Gastrocnemius medialis (tissue), 4 donors: ENCODE data around the gene KRT15. TPM values are rescaled to one million over a fixed set of nuclear protein-coding genes. Genes with fewer than 3 reads are reported as not detected.

Experiments
- ATAC-seq, 2 donors: fragments of 150-250 bp; one replicate each; pipeline ENCODE4 v1.9.1; 2016
- DNase-seq, 2 donors: peaks; one replicate each; pipeline ENCODE4 v3.0.0-alpha.2; 2019
- H3K27ac ChIP-seq, 4 donors: fragments of 200-600 bp; sonication (generic); 1 replicate in 1 of 4; 2 replicates in 3 of 4; pipeline ENCODE4 v1.5.1; 2016 to 2018; ENCODE audit warnings: mild to moderate bottlenecking in 2 of 4, moderate library complexity in 1 of 4
- H3K27me3 ChIP-seq, 3 donors: fragments of 200-600 bp; sonication (generic) in 2 of 3; 1 replicate in 1 of 3; 2 replicates in 2 of 3; pipeline versions ENCODE4 v1.5.1 to v1.6.0; 2016 to 2019; ENCODE audit warnings: mild to moderate bottlenecking in 1 of 3, moderate library complexity in 1 of 3
- H3K36me3 ChIP-seq, 2 donors: fragments of 200-600 bp; sonication (generic) in 1 of 2; one replicate each; pipeline ENCODE4 v1.5.1; 2017 to 2018
- H3K4me1 ChIP-seq, 2 donors: fragments of 200-600 bp; sonication (generic) in 1 of 2; one replicate each; pipeline ENCODE4 v1.5.1; 2016 to 2017; ENCODE audit warnings: mild to moderate bottlenecking in 2 of 2
- H3K4me3 ChIP-seq, 4 donors: fragments of 200-600 bp; sonication (generic) in 3 of 4; 1 replicate in 1 of 4; 2 replicates in 3 of 4; pipeline ENCODE4 v1.5.1; 2016 to 2019; ENCODE audit warnings: mild to moderate bottlenecking in 2 of 4
- H3K9me3 ChIP-seq, 3 donors: fragments of 200-600 bp; sonication (generic) in 2 of 3; 1 replicate in 1 of 3; 2 replicates in 2 of 3; pipeline ENCODE4 v1.5.1; 2016 to 2019
- POLR2A ChIP-seq, 2 donors: fragments of 450-650 bp; IDR thresholded peaks; one replicate each; pipeline ENCODE4 v1.6.1; 2017; ENCODE audit warnings: antibody characterized with exemption in 2 of 2, mild to moderate bottlenecking in 2 of 2, moderate library complexity in 2 of 2
- in situ Hi-C, 4 donors: fragments of 200-750 bp; cut with MboI; loops; one replicate each; pipeline versions ENCODE4 v1.15.0 to v1.8.0; 2017; ENCODE audit warnings: low sequenced_read_pairs in 4 of 4
- intact Hi-C: fragments of 100-400 bp; cut with DNase I; formaldehyde crosslinking; loops from one replicate; pipeline ENCODE4 v1.15.1; 2023; ENCODE audit warnings: low total_unique reads
- total RNA-seq, 4 donors: library from RNA; depleted of rRNA; stranded (reverse); fragments of >200 nt; gene quantifications; one replicate each; pipeline versions ENCODE4 v1.1.0 to v1.2.3, GENCODE V29; 2016
- TF ChIP-seq, protein P1 (sequence below), 5 experiments: fragments of 450-650 bp in 3 of 5; fragments of 200-600 bp in 2 of 5; sonication (generic) in 2 of 5; IDR thresholded peaks in 4 of 5; conservative IDR thresholded peaks in 1 of 5; 1 replicate in 4 of 5; 2 replicates in 1 of 5; pipeline ENCODE4 v1.5.1; 2016 to 2019; ENCODE audit warnings: antibody characterized with exemption in 5 of 5, mild to moderate bottlenecking in 3 of 5, moderate library complexity in 3 of 5

Gene KRT15
- total RNA-seq, 4 donors from 2014 or later, result not detected

DNA sequence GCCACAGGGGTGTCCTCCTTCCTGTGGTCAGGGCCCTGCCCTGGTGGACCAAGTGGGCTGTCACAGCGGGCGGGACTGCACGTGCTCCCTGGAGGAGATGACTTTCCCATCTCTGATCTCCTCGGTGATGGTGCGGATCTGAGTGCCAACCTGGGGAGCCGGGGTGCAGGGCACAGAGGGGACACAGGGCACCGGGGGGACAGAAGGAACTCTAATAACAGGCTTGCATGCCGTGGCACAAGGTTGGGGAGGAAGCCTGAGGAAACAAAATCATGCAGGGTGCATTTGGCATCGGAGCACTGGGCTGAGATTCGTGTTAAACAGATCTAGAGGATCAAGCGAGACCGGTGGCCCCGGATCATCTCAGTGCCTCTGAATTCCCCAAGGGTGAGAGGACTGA is 32.4 kb downstream of the KRT15 start:
- intact Hi-C loops, result no loop called here
- no peak for ATAC-seq
- in situ Hi-C loops, result loop anchor here in 2 of 4 donors (10.0 to 25.0 kb wide), 2 partner anchors 58 to 574 kb away; no protein-coding TSS in a partner anchor
- no peak for DNase-seq
- Histone ChIP-seq H3K9me3 (no peaks in the 10 kb centered on the region), H3K27me3 (no peaks in the 10 kb centered on the region), H3K4me3 (no peak overlapping the region), H3K4me1 (no peaks in the 10 kb centered on the region), H3K27ac (no peak overlapping the region), H3K36me3 (no peaks in the 10 kb centered on the region)
- TF ChIP-seq POLR2A (IDR thresholded peaks at IDR 0.05), result no peak
- TF ChIP-seq, protein P1, sequence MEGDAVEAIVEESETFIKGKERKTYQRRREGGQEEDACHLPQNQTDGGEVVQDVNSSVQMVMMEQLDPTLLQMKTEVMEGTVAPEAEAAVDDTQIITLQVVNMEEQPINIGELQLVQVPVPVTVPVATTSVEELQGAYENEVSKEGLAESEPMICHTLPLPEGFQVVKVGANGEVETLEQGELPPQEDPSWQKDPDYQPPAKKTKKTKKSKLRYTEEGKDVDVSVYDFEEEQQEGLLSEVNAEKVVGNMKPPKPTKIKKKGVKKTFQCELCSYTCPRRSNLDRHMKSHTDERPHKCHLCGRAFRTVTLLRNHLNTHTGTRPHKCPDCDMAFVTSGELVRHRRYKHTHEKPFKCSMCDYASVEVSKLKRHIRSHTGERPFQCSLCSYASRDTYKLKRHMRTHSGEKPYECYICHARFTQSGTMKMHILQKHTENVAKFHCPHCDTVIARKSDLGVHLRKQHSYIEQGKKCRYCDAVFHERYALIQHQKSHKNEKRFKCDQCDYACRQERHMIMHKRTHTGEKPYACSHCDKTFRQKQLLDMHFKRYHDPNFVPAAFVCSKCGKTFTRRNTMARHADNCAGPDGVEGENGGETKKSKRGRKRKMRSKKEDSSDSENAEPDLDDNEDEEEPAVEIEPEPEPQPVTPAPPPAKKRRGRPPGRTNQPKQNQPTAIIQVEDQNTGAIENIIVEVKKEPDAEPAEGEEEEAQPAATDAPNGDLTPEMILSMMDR (IDR thresholded peaks at IDR 0.05 in 4 of 5, conservative IDR thresholded peaks at IDR 0.05 in 1 of 5), result no peak

DNA sequence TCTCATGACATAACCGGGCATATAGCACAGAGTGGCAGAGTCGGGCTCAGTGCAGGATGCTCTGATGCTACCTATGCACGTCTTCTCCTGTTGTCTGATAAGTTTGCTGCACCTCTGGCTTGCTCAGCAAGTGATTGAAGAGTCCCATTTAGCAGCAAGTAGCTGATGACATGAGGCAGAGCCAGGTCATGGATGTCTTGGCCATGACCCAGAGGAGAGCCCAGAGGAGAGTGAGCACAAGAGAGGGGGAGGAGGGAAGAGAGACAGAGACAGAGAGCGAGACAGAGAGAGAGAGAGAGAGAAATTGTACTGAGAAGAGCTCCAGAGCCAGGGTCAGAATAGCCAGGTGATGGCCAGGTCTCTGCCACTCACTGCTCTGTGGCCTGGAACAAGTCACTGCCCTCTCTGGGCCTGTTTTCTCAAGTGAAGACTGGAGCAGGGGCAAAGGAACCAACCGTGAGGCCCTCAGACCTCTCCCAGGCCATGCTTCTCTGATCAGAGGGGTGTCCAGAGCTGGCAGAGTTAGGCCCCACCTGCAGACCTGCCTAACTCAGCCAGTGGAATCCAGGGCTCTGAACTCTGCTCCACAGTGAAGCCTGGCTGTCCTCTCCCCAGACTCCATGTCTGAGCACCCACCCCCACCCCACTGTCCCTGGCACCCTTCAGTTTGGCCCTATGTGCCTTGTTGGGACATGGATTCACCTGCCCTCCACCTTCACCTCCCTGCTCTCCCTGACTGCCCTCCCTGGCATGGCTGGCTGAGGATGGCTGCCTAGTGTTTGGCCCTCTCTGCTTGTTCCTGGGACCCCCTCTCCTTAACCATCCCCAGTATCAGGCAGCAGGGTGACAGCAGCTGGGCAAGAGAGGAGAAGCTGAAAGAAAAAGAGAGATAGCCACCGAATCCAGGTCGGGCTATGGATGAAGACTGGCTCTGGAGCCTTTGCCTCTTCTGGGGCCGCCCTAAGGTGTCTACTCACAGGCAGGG is 33.5 kb downstream of the KRT15 start:
- H3K9me3 ChIP-seq, result no peaks in the 10 kb centered on the region
- no peak for DNase-seq
- H3K4me3 ChIP-seq, result no peak overlapping the region
- intact Hi-C loops, result no loop called here
- no peak for ATAC-seq
- H3K36me3 ChIP-seq, result no peaks in the 10 kb centered on the region
- no peaks in the 10 kb centered on the region for H3K27me3 ChIP-seq
- H3K27ac ChIP-seq, result no peak overlapping the region
- TF ChIP-seq, protein P1 (IDR thresholded peaks at IDR 0.05 in 4 of 5, conservative IDR thresholded peaks at IDR 0.05 in 1 of 5), result no peak
- TF ChIP-seq POLR2A (IDR thresholded peaks at IDR 0.05), result no peak
- no peaks in the 10 kb centered on the region for H3K4me1 ChIP-seq
- in situ Hi-C loops, result loop anchor here in 2 of 4 donors (10.0 to 25.0 kb wide), 2 partner anchors 60 to 573 kb away; no protein-coding TSS in a partner anchor

DNA sequence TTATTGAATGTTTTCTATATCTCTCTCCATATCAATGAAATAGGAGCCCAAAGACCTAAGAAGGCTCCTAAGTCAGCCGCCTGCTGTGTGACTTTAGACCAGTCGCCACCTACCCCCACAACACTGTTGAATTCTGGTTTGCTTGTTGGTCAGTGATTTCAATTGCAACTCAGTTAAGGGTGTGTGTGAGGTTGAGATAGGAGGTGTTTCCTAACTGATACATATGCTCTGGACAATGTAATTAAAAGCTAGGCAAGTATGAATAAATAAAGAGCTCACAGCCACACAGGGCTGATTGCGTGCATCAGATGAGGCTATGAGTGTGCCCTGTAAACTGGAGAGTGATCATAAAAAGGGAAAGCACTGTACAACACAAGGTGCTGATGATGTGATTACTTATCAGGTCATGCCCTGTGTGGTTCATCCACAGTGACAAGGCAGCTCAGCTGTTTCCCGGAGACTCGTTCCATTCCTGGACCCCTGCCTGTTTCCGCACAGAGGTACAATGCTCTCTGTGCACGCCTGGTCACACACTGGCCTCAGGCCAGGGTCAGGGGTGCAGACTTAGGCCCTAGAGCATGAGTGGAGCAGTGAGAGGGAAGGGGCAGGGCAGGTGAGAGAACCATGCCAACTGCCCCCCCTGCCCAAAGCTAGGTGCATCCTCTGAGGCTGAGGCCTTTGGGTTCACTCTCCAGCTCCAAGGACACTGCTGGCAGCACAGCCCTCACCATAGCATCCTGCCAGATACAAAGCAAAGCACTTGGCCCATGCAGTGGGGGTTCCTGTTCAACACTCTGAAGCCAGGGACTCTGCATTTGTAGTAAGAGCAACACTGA is 34.5 kb downstream of the KRT15 start:
- Histone ChIP-seq H3K27ac (no peak overlapping the region), H3K4me3 (no peak overlapping the region), H3K36me3 (no peaks in the 10 kb centered on the region), H3K27me3 (no peaks in the 10 kb centered on the region), H3K9me3 (no peaks in the 10 kb centered on the region), H3K4me1 (no peaks in the 10 kb centered on the region)
- intact Hi-C loops, result no loop called here
- in situ Hi-C loops, result loop anchor here in 2 of 4 donors (10.0 to 25.0 kb wide), 2 partner anchors 61 to 572 kb away; no protein-coding TSS in a partner anchor
- ATAC-seq, result no peak
- TF ChIP-seq POLR2A (IDR thresholded peaks at IDR 0.05), result no peak
- TF ChIP-seq, protein P1 (IDR thresholded peaks at IDR 0.05 in 4 of 5, conservative IDR thresholded peaks at IDR 0.05 in 1 of 5), result no peak
- no peak for DNase-seq

DNA sequence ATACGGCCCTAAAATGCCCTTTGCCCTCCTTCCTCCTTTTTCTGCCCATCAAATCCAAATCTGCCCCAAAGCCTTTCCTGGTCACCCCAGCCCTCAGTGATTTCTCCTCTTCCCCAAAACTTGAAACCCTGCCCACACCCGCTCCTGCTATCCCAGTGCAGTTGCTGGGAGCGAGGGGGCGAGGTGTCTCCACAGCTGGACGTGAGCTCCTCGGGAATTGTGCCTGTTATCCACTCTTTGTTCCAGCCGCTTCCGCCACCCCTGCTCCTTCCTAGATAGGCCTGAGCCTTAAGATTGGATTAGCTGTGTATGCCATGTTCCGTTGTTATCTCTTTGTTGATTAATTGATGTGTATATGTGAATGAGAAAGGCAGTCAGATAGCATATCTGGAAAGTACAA is 35.2 kb downstream of the KRT15 start:
- H3K9me3 ChIP-seq, result no peaks in the 10 kb centered on the region
- no peak overlapping the region for H3K4me3 ChIP-seq
- no peaks in the 10 kb centered on the region for H3K27me3 ChIP-seq
- TF ChIP-seq POLR2A (IDR thresholded peaks at IDR 0.05), result no peak
- TF ChIP-seq, protein P1 (IDR thresholded peaks at IDR 0.05 in 4 of 5, conservative IDR thresholded peaks at IDR 0.05 in 1 of 5), result no peak
- DNase-seq (no peak), ATAC-seq (no peak)
- intact Hi-C loops, result no loop called here
- in situ Hi-C loops, result loop anchor here in 2 of 4 donors (10.0 to 25.0 kb wide), 2 partner anchors 61 to 571 kb away; no protein-coding TSS in a partner anchor
- no peak overlapping the region for H3K27ac ChIP-seq
- H3K36me3 ChIP-seq, result no peaks in the 10 kb centered on the region
- no peaks in the 10 kb centered on the region for H3K4me1 ChIP-seq
